ENCODE results near the gene TSHR.

DNA sequence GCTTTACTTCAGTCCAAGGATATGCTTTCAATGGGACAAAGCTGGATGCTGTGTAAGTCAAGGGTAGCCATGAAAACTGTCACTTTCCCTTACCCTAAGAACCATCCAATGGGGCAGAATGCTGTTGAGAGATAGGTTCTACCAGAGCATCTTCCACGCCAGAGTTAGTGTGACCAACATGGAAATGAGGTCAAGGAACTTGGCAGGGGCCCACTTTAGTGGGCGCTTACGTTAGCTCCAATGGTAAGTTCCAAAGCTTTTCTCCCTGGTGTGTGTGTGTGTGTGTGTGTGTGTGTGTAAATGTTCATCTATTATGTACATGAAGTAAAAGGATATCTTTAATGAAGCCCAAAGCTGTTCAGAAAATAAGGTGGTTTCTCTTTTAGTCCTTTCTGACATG lies 141.2 kb downstream of the TSHR start:
- TF ChIP-seq, protein P1, sequence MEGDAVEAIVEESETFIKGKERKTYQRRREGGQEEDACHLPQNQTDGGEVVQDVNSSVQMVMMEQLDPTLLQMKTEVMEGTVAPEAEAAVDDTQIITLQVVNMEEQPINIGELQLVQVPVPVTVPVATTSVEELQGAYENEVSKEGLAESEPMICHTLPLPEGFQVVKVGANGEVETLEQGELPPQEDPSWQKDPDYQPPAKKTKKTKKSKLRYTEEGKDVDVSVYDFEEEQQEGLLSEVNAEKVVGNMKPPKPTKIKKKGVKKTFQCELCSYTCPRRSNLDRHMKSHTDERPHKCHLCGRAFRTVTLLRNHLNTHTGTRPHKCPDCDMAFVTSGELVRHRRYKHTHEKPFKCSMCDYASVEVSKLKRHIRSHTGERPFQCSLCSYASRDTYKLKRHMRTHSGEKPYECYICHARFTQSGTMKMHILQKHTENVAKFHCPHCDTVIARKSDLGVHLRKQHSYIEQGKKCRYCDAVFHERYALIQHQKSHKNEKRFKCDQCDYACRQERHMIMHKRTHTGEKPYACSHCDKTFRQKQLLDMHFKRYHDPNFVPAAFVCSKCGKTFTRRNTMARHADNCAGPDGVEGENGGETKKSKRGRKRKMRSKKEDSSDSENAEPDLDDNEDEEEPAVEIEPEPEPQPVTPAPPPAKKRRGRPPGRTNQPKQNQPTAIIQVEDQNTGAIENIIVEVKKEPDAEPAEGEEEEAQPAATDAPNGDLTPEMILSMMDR (IDR thresholded peaks at IDR 0.05; ENCODE audit: poor library complexity): no peak
- no peak for TF ChIP-seq EZH2 (IDR thresholded peaks at IDR 0.05; ENCODE audit: borderline replicate concordance)
